A673 (cell line): ENCODE results near the gene PRXL2C. TPM values are rescaled to one million over a fixed set of nuclear protein-coding genes. Genes with fewer than 3 reads are reported as not detected.

Experiments
- BruUV-seq: library from RNA; stranded (reverse); fragments of 400-500 nt; replicated peaks from 2 replicates; lab custom pipeline; 2021; lab: Mats Ljungman, UMichigan
- CTCF ChIA-PET: fragments of 300-600 bp; sonication (Branson Sonifier 250); formaldehyde crosslinking; loops from one replicate; lab custom pipeline; 2022; ENCODE audit warnings: antibody characterized with exemption; lab: Charles Lee
- POLR2A ChIA-PET: fragments of 300-600 bp; sonication (Branson Sonifier 250); formaldehyde crosslinking; loops from one replicate; lab custom pipeline; 2022; ENCODE audit warnings: antibody characterized with exemption; ENCODE audit not compliant: low non-redundant PET; lab: Charles Lee
- DNase-seq: peaks from one replicate; pipeline ENCODE4 v3.0.0-alpha.2; 2015; ENCODE audit warnings: low spot score
- H3K27ac ChIP-seq: fragments of 200-600 bp; sonication (generic); 2 replicates; pipeline ENCODE4 v1.5.1; 2016; ENCODE audit warnings: mixed run types, low read depth, mild to moderate bottlenecking, mixed read lengths, antibody characterized with exemption, low read length; ENCODE audit not compliant: poor library complexity, severe bottlenecking
- H3K27me3 ChIP-seq: fragments of 200-600 bp; sonication (generic); replicated peaks from 2 replicates; pipeline ENCODE4 v1.6.1; 2017; ENCODE audit warnings: mixed run types, low read depth, mild to moderate bottlenecking, mixed read lengths, antibody characterized with exemption, low read length; ENCODE audit not compliant: insufficient read depth, poor library complexity
- H3K36me3 ChIP-seq: fragments of 200-600 bp; sonication (generic); 2 replicates; pipeline ENCODE4 v1.6.1; 2016; ENCODE audit warnings: mixed run types, mild to moderate bottlenecking, mixed read lengths, antibody characterized with exemption, low read length; ENCODE audit not compliant: insufficient read depth, poor library complexity, severe bottlenecking
- H3K4me1 ChIP-seq: fragments of 200-600 bp; sonication (generic); 2 replicates; pipeline ENCODE4 v1.6.1; 2017; ENCODE audit warnings: mixed run types, mild to moderate bottlenecking, mixed read lengths, antibody characterized with exemption, low read length; ENCODE audit not compliant: insufficient read depth, poor library complexity, severe bottlenecking
- H3K4me3 ChIP-seq: fragments of 200-600 bp; sonication (generic); 2 replicates; pipeline ENCODE4 v1.5.1; 2016; ENCODE audit warnings: low read depth, mixed run types, mild to moderate bottlenecking, mixed read lengths, low read length; ENCODE audit not compliant: poor library complexity, severe bottlenecking
- H3K9me3 ChIP-seq: fragments of 200-600 bp; sonication (generic); 2 replicates; pipeline ENCODE4 v1.6.1; 2016; ENCODE audit warnings: mixed run types, low read depth, mild to moderate bottlenecking, mixed read lengths, antibody characterized with exemption, low read length; ENCODE audit not compliant: poor library complexity, severe bottlenecking
- CTCF ChIP-seq: fragments of 300-800, 200-600 bp; sonication (generic); conservative IDR thresholded peaks from 2 replicates; pipeline ENCODE4 v1.5.1; 2017; ENCODE audit warnings: low read depth, mild to moderate bottlenecking, antibody characterized with exemption, low read length, moderate library complexity, mixed read lengths
- EZH2 ChIP-seq: fragments of 200-600 bp; sonication (generic); IDR thresholded peaks from 2 replicates; pipeline ENCODE4 v1.6.1; 2017; ENCODE audit warnings: borderline replicate concordance, low read depth, mild to moderate bottlenecking, mixed read lengths, antibody characterized with exemption, low read length; ENCODE audit not compliant: poor library complexity, severe bottlenecking
- intact Hi-C: fragments of 100-400 bp; cut with micrococcal nuclease; formaldehyde crosslinking; loops from one replicate; pipeline ENCODE4 v1.10.0; 2022; ENCODE audit not compliant: unreplicated experiment
- total RNA-seq: library from RNA; stranded (reverse); gene quantifications from 2 replicates; pipeline ENCODE4 v1.2.3, GENCODE V29; 2021

PRXL2C gene
- total RNA-seq, 1 experiment from 2014 or later = 2.6 TPM

- no TSS peak for BruUV-seq
Measured at GRCh38 chr9:96620181-96620514, 35.0 kb downstream of the PRXL2C start.

GRCh38 chr9:96619491-96620180, 35.5 kb downstream of the PRXL2C start, which contains the start of gene CDC14B:
Gene CDC14B (minus strand): TSS chr9:96619843. CDS start chr9:96619378, 465 bp downstream.
- no peaks in the 10 kb centered on the region for H3K9me3 ChIP-seq
- CTCF ChIA-PET = no interaction called here
- POLR2A ChIA-PET = no interaction called here
- peak; percentile 89 for DNase-seq
- peaks cover 10% of the 10 kb centered on the region for H3K4me1 ChIP-seq
- H3K27ac ChIP-seq = peak within 1 kb of the TSS; percentile 21
- no peaks in the 10 kb centered on the region for H3K27me3 ChIP-seq
- no peaks in the 10 kb centered on the region for H3K36me3 ChIP-seq
- BruUV-seq = no TSS peak
- H3K4me3 ChIP-seq = peak within 1 kb of the TSS; percentile 80
- TF ChIP-seq CTCF (no peak), EZH2 (no peak)
- intact Hi-C loops = no loop called here

More at GRCh38 chr9:96620181-96620514, 35.0 kb downstream of the PRXL2C start:
- Histone ChIP-seq H3K4me3 (peak overlapping the region; percentile 80), H3K27me3 (no peaks in the 10 kb centered on the region), H3K36me3 (no peaks in the 10 kb centered on the region), H3K4me1 (peaks cover 10% of the 10 kb centered on the region), H3K27ac (no peak overlapping the region), H3K9me3 (no peaks in the 10 kb centered on the region)
- intact Hi-C loops = no loop called here
- DNase-seq = no peak
- TF ChIP-seq CTCF = no peak
- no peak for TF ChIP-seq EZH2
- CTCF ChIA-PET = no interaction called here
- POLR2A ChIA-PET = no interaction called here

GRCh38 chr9:96619124-96619465, 36.0 kb downstream of the PRXL2C start:
- intact Hi-C loops = no loop called here

More at GRCh38 chr9:96619124-96619465, 36.0 kb downstream of the PRXL2C start:
- Histone ChIP-seq H3K4me1 (peaks cover 10% of the 10 kb centered on the region), H3K27ac (peak overlapping the region; percentile 21), H3K9me3 (no peaks in the 10 kb centered on the region), H3K36me3 (no peaks in the 10 kb centered on the region), H3K4me3 (peak overlapping the region; percentile 80), H3K27me3 (no peaks in the 10 kb centered on the region)
- TF ChIP-seq CTCF = no peak
- ChIA-PET POLR2A (no interaction called here), CTCF (no interaction called here)
- no peak for DNase-seq
- BruUV-seq = no TSS peak
